NCI-H526 (cell line): Measurements from ENCODE around the gene ACADM.
"Not testable (repeated sequence)": the region's sequence is repeated elsewhere in the genome, so short reads cannot be mapped to it uniquely, and the experiment has no call there.

ENCODE experiments used
- DNase-seq, 2 experiments: peaks; one replicate each; lab custom pipeline; 2025; lab: John Stamatoyannopoulos, UW

Gene ACADM

DNA sequence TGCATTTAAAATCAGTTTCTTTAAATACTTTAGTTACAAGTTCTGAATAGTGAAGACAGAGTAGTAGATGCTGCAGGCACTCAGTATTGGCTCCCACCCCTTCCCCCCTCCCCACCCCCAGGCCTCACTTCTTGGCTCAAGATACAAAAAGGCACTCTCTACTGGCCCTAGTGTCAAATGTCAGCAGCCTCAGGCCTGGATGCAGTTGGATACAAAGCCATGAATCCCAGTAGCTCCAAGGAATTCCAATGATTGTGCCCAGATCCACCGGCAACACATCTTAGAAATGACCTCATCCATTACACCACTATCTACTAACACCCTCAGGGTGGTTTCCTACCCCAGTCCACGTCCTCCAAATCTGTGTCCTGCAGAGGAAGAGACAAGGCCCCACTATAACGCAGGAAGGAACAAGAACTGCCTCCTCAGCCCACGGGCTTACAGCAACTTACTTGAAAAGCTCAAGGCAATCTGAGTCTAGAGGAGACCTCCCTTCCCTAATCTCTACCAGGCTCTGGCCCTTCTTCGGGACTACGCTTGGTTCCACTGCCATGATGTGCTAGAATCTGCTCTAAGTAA is 17.6 kb downstream of the ACADM start:
- no peak for DNase-seq

DNA sequence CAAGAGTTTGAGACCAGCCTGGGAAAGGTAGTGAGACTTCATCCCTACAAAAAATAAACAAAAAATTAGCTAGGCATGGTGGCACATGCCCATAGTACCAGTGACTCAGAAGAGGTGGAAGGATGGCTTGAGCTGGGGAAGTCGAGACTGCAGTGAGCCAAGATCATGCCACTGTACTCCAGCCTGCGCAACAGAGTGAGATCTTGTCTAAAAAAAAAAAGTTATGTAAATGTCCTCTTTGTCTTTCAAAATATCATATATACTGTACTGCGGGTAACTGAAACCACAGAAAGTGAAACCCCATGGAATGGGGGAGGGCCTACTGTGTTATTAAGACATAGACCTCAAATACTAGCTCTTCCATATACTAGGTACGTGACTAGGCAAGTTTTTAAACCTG is 20.8 kb downstream of the ACADM start:
- DNase-seq = no peak

DNA sequence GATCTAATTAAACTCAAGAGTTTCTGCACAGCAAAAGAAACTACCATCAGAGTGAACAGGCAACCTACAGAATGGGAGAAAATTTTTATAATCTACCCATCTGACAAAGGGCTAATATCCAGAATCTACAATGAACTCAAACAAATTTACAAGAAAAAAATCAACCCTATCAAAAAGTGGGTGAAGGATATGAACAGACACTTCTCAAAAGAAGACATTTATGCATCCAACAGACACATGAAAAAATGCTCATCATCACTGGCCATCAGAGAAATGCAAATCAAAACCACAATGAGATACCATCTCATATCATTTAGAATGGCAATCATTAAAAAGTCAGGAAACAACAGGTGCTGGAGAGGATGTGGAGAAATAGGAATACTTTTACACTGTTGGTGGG is 32.7 kb downstream of the ACADM start:
- not testable (repeated sequence) for DNase-seq

DNA sequence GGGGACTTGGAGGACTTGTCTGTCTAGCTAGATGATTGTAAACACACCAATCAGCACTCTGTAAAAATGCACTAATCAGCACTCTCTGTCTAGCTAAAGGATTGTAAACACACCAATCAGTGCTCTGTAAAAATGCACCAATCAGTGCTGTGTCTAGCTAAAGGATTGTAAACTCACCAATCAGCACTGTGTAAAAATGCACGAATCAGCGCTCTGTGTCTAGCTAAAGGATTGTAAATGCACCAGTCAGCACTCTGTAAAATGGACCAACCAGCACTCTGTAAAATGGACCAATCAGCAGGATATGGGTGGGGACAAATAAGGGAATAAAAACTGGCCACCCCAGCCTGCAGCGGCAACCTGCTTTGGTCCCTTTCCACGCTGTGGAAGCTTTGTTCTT is 34.0 kb downstream of the ACADM start:
- DNase-seq = not testable (repeated sequence)

DNA sequence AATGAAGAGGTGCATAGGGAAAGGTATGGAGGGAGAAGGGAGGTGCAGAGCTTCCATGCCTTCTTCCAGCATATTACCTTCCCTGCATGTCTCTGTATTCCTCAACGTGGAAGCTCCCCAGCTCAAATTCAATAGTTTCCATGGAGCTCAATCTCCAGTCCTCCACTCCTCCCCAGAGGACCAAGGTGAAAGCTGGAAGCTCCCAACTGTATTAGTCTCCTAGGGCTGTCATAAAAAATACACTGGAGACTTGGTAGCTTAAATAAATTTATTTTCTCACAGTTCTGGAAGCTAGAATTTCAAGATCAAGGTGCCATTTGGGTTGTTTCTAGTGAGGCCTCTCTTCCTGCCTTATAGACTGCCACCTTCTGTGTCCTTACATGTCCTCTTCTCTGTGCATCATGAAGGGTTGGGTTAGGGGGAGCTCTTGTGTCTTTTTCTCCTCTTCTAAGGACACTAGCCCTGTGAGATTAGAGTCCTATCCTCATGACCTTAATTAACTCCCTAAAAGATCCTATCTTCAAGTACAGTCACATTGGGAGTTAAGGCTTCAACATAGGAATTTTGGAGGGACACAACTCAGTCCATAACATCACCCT is 39.6 kb downstream of the ACADM start:
- no peak for DNase-seq

DNA sequence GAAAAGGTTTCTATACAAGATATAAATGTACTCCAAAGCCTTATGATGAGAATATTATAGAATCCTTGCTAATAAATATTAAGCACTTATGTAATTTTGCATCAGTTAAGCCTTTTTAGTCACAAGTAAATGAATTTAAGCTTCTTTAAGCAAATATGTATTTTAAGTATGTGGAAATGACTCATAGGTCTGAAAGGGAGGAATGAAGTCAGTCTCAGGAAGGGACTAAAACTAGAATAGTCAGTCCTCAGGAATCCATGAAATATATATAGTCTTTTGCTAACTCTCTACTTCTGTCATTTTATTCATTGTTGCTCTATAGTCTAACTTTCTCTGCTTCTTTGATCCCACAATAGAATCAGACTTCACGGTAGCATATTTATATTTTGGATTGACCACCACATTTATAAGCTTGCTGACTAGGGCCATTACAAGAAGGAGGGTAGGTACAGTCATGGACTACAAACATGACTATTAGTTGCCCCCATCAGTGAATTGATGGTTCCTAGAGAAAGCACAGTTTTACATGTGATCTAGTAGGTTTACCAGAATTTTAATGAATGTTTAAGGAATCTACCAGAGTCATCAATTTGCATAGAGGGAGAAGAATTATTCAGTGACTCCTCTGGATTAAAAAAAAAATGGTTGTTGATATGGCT is 41.3 kb downstream of the ACADM start:
- no peak for DNase-seq

DNA sequence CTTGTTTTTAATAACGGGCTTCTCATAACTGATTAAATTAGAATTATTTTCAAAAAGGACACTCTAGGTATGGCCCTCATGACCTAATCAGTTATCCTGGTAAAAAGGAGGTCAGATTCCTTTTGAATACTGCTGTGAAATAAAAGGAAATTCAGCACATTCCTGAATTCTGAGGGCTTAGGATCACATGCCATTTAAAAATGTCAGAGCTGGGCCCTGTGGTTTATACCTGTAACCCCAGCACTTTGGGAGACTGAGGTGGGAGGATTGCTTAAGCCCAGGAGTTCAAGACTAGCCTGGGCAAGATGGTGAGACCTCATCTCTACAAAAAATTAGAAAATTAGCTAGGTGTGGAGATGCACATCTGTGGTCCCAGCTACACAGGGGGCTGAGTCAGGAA is 43.5 kb downstream of the ACADM start:
- no peak for DNase-seq

DNA sequence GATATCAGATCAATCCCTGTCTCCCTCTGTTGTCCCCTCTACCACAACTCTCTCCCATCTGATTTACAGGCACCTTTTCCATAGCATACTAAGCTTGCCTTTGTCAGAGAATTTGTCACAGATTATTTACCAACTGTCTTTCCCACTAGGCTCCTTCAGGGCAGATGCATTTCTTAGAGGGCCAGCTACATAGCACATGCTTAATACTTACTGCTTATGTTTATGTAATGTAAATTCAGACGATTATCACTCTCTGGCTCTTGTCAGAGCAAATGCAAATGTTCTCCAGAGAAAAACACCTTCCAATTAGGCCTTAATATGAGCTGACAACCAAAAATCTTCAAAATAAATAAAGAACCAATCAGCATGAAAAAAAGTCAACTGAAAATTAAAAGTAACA is 46.3 kb downstream of the ACADM start:
- no peak for DNase-seq

DNA sequence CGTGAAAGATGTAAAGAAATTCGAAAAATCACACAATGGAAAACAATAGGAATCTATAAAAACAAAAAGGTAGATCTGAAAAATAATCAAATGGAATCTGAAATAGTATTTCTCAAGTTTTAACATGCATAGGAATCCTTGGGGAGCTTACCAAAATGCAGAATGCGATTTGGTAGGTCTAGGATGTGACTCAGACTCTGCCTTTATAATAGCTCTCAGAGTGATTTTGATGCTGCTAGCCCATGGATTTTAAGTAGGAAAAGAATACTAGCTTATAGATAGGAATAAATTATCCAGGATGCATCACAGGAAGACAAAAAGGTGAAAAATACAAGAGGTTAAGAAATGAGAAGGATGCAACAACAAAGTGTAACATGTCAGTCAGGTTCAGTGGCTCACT is 47.5 kb downstream of the ACADM start:
- DNase-seq = no peak

DNA sequence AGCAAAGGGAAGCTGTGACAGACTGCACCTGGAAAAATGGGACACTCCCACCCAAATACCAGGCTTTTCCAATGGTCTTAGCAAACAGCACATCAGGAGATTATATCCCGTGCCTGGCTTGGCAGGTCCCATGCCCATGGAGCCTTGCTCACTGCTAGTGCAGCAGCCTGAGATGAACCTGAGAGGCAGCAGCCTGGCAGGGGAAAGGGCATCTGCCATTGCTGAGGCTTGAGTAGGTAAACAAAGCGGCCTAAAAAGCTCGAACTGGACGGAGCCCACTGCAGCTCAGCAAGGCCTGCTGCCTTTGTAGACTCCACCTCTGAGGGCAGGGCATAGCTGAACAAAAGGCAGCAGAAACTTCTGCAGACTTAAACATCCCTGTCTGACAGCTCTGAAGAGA is 53.3 kb downstream of the ACADM start:
- not testable (repeated sequence) for DNase-seq

DNA sequence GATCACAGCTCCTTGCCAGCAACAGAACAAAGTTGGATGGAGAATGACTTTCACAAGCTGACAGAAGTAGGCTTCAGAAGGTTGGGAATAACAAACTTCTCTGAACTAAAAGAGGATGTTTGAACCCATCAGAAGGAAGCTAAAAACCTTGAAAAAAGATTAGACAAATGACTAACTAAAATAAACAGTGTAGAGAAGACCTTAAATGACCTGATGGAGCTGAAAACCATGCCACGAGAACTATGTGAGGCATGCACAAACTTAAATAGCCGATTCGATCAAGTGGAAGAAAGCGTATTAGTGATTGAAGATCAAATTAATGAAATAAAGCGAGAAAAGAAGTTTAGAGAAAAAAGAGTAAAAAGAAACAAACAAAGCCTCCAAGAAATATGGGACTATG is 54.2 kb downstream of the ACADM start:
- DNase-seq = not testable (repeated sequence)

DNA sequence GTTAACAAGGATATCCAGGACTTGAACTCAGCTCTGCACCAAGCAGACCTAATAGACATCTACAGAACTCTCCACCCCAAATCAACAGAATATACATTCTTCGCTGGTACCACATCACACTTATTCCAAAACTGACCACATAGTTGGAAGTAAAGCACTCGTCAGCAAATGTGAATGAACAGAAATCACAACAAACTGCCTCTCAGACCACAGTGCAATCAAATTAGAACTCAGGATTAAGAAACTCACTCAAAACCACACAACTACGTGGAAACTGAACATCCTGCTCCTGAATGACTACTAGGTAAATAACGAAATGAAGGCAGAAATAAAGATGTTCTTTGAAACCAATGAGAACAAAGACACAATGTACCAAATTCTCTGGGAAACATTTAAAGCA is 55.7 kb downstream of the ACADM start:
- DNase-seq = not testable (repeated sequence)

DNA sequence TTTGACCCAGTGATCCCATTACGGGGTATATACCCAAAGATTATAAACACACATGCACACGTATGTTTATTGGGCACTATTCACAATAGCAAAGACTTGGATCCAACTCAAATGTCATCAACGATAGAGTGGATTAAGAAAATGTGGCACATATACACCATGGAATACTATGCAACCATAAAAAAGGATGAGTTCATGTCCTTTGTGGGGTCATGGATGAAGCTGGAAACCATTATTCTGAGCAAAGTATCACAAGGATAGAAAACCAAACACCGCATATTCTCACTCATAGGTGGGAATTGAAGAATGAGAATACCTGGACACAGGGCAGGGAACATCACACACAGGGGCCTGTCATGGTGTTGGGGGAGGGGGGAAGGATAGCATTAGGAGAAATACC is 59.4 kb downstream of the ACADM start:
- DNase-seq = not testable (repeated sequence)

DNA sequence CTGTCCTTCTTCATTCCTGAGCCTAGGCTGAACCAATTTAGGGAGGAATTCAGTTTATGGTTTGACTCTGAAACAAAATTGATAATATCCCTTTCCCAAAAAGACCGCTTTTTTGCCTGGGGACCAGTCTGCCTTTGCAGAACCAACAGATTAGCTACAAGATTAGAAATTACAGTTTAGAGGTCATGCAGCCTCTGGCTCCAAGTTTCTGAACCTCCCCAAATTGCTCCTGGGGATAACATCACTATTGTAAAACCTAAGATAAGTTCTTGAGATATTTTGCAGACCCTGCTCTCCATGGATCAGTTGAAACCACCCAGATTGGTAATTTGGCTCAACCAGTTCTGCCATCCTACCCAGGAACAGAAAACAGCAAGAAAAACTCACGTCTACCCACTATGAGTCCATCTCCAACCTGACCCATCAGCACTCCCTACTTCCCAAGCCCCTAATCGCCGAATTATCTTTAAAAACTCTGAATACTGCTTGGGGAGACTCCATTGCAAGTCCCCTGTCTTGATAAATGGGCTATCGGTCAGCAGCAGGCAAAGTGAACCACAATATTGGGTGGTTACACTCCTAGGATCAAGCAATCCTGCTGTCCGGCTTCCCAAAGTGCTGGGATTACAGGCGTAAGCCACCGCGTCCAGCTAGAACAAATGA is 60.9 kb downstream of the ACADM start:
- no peak for DNase-seq

DNA sequence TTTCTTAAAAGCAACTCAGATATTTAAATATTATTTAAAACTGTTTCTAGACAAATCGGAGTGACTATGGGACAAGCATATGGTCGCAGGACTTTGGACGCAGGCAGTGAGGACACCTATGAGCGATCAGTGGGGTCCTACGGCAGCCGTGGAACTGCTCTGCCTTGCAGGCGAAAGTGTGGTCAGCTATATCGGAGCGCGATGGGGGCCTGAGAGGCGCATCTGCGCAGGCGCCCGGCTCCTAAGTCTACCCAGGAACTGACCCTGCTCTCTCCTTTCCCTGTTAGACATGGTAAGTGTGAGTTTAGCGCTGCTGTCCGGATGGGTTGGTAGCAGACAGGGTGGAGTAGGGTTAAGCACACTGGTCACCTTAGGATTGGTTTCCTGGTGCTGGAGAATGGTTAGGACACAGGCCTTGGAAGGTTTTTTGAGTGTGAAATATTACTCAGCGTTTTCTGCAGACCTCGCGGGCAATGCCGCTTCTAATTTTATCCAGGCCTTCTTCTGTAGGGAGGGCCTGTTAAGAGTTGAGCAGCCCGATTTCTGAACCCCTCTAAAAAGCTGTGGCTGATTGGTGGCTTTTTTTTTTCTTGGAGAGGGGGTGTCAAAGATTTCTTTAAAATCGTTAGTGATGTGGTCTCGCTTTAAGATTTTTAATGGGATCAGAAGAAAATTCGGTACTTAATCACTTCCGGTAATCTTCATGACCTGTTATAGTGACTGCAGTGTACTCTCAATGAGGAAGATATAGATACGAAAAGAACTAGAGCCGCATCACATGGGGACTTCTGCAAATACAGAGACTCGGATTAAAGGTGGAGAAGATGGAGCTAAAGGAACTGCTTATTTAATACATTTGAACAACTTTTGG is 61.7 kb downstream of the ACADM start, which contains the start of gene RABGGTB:
Gene RABGGTB, plus strand, starts transcription at position 274 of the 871 bp plus-strand sequence. Its CDS starts 16 bp downstream, at position 290.
- DNase-seq = peak; percentile 91 to 96

DNA sequence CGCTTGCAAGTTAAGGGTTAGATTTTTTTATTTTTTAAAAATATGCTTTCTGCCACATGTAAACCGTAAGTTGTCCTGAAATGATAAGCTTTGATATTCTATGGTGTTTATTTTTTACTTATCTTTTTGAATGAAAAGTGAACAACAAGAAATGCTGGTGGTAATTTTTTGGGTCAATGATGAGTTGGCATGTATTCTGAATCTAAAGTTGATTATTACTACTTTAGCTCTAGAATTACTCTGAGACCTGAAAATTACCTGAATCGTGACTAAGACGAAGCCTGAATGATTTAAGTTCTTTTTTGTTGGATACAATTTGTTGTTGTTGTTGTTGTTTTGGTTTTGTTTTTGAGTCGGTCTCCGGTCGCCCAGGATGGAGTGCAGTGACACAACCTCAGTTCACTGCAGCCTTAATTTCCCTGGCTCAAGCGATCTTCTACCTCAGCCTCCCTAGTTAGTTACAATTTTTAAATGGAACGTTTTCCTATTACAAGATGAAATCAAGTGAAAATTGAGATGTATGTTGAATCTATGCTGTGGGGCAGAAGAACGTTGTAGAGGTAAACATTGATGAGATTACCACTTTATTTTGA is 62.5 kb downstream of the ACADM start:
- no peak for DNase-seq

DNA sequence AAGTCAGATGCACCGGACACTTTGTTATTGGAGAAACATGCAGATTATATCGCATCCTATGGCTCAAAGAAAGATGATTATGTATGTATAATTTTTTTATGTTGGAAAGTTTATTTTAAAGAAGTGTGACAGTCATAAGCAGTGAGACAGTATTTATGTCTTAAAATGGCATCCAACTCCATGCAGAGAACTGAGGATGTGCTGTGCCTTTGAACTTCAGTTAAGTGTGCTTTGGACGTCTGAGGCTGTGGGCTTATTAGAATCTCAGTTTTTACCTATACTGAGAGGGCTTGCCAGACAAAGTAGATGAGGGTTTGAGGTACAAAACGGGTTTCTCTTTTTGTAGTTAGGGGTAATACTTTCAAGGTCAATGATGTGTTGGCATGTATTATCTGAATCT is 63.0 kb downstream of the ACADM start:
- no peak for DNase-seq

DNA sequence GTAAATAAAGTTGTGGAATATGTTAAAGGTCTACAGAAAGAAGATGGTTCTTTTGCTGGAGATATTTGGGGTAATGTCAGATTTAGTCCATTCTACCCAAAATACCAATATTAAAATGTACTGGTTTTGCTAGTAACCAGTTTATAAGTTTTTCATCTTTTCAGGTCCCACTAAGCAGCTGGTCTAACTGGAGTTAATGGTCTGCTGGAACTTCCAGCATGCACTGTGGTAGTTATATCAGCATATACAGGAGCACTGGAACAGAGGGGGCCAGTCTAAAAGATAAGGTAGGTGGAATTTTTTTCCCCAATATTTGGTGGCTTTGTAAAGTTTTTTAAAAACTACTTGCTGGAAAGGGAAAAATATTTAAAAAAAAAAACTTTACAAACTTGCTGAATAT is 65.5 kb downstream of the ACADM start:
- DNase-seq = no peak

DNA sequence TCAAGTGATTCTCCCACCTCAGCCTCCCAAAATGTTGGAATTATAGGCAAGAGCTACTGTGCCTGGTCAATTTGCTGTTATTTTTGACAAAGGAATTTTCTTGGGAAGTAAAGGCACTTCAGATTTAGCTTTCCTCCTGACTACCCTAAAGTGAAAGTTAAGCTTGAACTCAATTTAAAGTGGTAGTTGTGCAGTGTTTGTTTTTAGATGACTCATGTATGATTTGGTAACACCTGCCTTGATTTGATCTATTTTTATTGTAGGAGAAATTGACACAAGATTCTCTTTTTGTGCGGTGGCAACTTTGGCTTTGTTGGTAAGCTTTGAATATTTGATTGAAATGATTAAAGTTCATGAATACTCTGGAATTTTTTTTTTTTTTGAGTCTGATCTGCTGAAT is 66.5 kb downstream of the ACADM start:
- DNase-seq = no peak

DNA sequence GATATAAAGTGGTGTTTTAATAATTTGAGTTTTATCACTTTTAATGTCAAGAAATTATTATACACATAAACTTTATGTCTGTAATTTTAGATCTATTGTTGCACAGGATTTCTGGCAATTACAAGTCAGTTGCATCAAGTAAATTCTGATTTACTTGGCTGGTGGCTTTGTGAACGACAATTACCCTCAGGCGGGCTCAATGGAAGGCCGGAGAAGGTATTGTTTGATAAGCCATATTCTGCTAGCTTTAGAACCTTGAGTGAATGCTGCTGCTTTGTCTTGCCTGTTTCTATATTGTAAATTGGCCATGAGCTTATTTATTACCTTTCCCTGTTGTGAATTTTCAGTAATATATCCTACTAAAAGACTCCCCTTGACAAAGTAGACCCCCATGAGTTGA is 67.6 kb downstream of the ACADM start:
- DNase-seq = no peak

DNA sequence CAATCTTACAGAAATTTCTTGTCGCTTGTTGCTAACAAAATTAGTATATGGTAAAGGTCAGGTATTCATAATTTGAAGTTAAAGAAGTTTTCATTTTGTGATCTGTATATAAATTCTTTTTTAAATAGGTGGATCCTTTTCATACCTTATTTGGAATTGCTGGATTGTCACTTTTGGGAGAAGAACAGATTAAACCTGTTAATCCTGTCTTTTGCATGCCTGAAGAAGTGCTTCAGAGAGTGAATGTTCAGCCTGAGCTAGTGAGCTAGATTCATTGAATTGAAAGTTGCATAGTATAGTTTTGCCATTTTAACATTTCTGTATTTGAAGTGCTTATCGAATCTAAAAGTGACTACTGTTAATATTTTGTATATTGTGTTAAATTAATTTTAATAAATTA is 69.9 kb downstream of the ACADM start:
- DNase-seq = no peak

DNA sequence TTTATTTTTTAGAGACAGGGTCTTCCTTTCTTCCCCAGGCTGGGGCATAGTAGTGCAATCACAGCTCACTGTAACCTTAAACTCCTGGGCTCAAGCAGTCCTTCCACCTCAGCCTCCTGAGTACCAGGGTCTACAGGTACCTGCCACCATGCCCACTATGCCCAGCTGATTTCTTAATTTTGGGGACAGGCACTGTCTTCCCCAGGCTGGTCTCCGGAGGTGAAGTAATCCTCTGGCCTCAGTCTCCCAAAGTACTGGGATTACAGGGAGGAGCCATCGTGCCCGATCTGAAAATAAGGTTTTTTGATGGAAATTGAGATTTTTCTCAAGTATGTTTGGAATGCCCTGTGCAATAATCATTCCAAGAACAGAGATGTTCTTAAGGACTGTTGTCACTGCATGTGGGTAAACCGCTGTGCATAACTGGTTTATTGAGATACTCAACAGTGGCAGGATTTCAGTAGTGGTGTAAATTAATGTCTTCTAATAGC is 71.2 kb downstream of the ACADM start:
- no peak for DNase-seq
